Skeletal muscle satellite cell (primary cell): ENCODE results near the gene EGR4. TPM values are rescaled to one million over a fixed set of nuclear protein-coding genes. Genes with fewer than 3 reads are reported as not detected.

Source experiments
- H3K27me3 ChIP-seq: 2 replicates; pipeline ENCODE4 v1.7.0; 2013; ENCODE audit warnings: low read length; ENCODE audit not compliant: control insufficient read depth, insufficient read depth
- H3K36me3 ChIP-seq: 2 replicates; pipeline ENCODE4 v1.7.0; 2013; ENCODE audit warnings: mild to moderate bottlenecking, control low read depth, low read length; ENCODE audit not compliant: insufficient read depth
- H3K4me1 ChIP-seq: 2 replicates; pipeline ENCODE4 v1.7.0; 2013; ENCODE audit warnings: low read length; ENCODE audit not compliant: control insufficient read depth, insufficient read depth
- H3K4me2 ChIP-seq: 2 replicates; pipeline ENCODE4 v1.7.0; 2013; ENCODE audit warnings: mild to moderate bottlenecking, low read length
- H3K4me3 ChIP-seq: 2 replicates; pipeline ENCODE4 v1.7.0; 2013; ENCODE audit warnings: low read length
- H3K9ac ChIP-seq: 2 replicates; pipeline ENCODE4 v1.7.0; 2013; ENCODE audit warnings: mild to moderate bottlenecking, low read depth, low read length, moderate library complexity
- H3K9me3 ChIP-seq: replicated peaks from 2 replicates; pipeline ENCODE4 v1.7.0; 2013; ENCODE audit warnings: mild to moderate bottlenecking, control low read depth, low read length
- total RNA-seq: library from RNA; depleted of rRNA; stranded (reverse); fragments of >200 nt; gene quantifications from 2 replicates; pipeline ENCODE4 v1.2.3, GENCODE V29; 2012; rRNA removed

Gene EGR4
- not detected in 2 replicates for total RNA-seq

GRCh38 chr2:73293534-73294171, at the start of gene EGR4:
Gene EGR4 (minus strand): TSS chr2:73293548. CDS start chr2:73293317, 231 bp downstream.
- Histone ChIP-seq H3K9ac (peak within 1 kb of the TSS; percentile 14), H3K27me3 (peaks cover 98% of the 10 kb centered on the region), H3K4me3 (peak within 1 kb of the TSS; percentile 59)

GRCh38 chr2:73341039-73341438, 47.7 kb upstream of the EGR4 start:
- H3K4me3 ChIP-seq: no peak overlapping the region
- no peaks in the 10 kb centered on the region for H3K36me3 ChIP-seq
- H3K4me2 ChIP-seq: no peak overlapping the region
- H3K9me3 ChIP-seq: no peaks in the 10 kb centered on the region
- no peaks in the 10 kb centered on the region for H3K4me1 ChIP-seq
- no peak overlapping the region for H3K9ac ChIP-seq
- H3K27me3 ChIP-seq: peaks cover 39% of the 10 kb centered on the region

More at GRCh38 chr2:73293534-73294171, at the start of gene EGR4:
- Histone ChIP-seq H3K4me2 (peak within 1 kb of the TSS; percentile 82), H3K9me3 (no peaks in the 10 kb centered on the region), H3K4me1 (peaks cover 5% of the 10 kb centered on the region), H3K36me3 (no peaks in the 10 kb centered on the region)

GRCh38 chr2:73339201-73339600, 45.9 kb upstream of the EGR4 start:
- Histone ChIP-seq H3K4me3 (no peak overlapping the region), H3K9me3 (no peaks in the 10 kb centered on the region), H3K36me3 (no peaks in the 10 kb centered on the region), H3K4me1 (no peaks in the 10 kb centered on the region), H3K9ac (no peak overlapping the region), H3K4me2 (no peak overlapping the region), H3K27me3 (peaks cover 32% of the 10 kb centered on the region)

GRCh38 chr2:73337828-73338227, 44.5 kb upstream of the EGR4 start:
- no peak overlapping the region for H3K9ac ChIP-seq
- no peaks in the 10 kb centered on the region for H3K36me3 ChIP-seq
- H3K4me1 ChIP-seq: no peaks in the 10 kb centered on the region
- no peaks in the 10 kb centered on the region for H3K9me3 ChIP-seq
- H3K4me3 ChIP-seq: no peak overlapping the region
- H3K4me2 ChIP-seq: no peak overlapping the region
- H3K27me3 ChIP-seq: peaks cover 42% of the 10 kb centered on the region

- Histone ChIP-seq H3K4me3 (no peak overlapping the region), H3K4me2 (no peak overlapping the region), H3K27me3 (peaks cover 34% of the 10 kb centered on the region), H3K36me3 (no peaks in the 10 kb centered on the region), H3K4me1 (no peaks in the 10 kb centered on the region), H3K9me3 (no peaks in the 10 kb centered on the region), H3K9ac (no peak overlapping the region)
Observed at GRCh38 chr2:73334620-73335019, 41.3 kb upstream of the EGR4 start.

- Histone ChIP-seq H3K4me2 (no peak overlapping the region), H3K9ac (no peak overlapping the region), H3K4me3 (no peak overlapping the region), H3K4me1 (no peaks in the 10 kb centered on the region), H3K36me3 (no peaks in the 10 kb centered on the region), H3K27me3 (peaks cover 40% of the 10 kb centered on the region), H3K9me3 (no peaks in the 10 kb centered on the region)
Observed at GRCh38 chr2:73334045-73334444, 40.7 kb upstream of the EGR4 start.

- peaks cover 42% of the 10 kb centered on the region for H3K27me3 ChIP-seq
- no peaks in the 10 kb centered on the region for H3K36me3 ChIP-seq
Observed at GRCh38 chr2:73333564-73333963, 40.2 kb upstream of the EGR4 start.

GRCh38 chr2:73324126-73324725, 30.9 kb upstream of the EGR4 start:
- Histone ChIP-seq H3K4me3 (no peak overlapping the region), H3K36me3 (no peaks in the 10 kb centered on the region), H3K9me3 (no peaks in the 10 kb centered on the region), H3K27me3 (peaks cover 65% of the 10 kb centered on the region), H3K4me1 (no peaks in the 10 kb centered on the region), H3K9ac (no peak overlapping the region), H3K4me2 (no peak overlapping the region)

More at GRCh38 chr2:73333564-73333963, 40.2 kb upstream of the EGR4 start:
- Histone ChIP-seq H3K4me1 (no peaks in the 10 kb centered on the region), H3K4me2 (no peak overlapping the region), H3K9ac (no peak overlapping the region), H3K9me3 (no peaks in the 10 kb centered on the region), H3K4me3 (no peak overlapping the region)

GRCh38 chr2:73323551-73323950, 30.2 kb upstream of the EGR4 start:
- Histone ChIP-seq H3K9me3 (no peaks in the 10 kb centered on the region), H3K4me3 (no peak overlapping the region), H3K27me3 (peaks cover 65% of the 10 kb centered on the region), H3K36me3 (no peaks in the 10 kb centered on the region), H3K4me2 (no peak overlapping the region), H3K9ac (no peak overlapping the region), H3K4me1 (no peaks in the 10 kb centered on the region)

- no peak overlapping the region for H3K9ac ChIP-seq
- no peaks in the 10 kb centered on the region for H3K36me3 ChIP-seq
- no peaks in the 10 kb centered on the region for H3K4me1 ChIP-seq
- peaks cover 56% of the 10 kb centered on the region for H3K27me3 ChIP-seq
- no peak overlapping the region for H3K4me2 ChIP-seq
- no peaks in the 10 kb centered on the region for H3K9me3 ChIP-seq
- no peak overlapping the region for H3K4me3 ChIP-seq
Observed at GRCh38 chr2:73314441-73314840, 21.1 kb upstream of the EGR4 start.

- Histone ChIP-seq H3K36me3 (no peaks in the 10 kb centered on the region), H3K4me2 (no peak overlapping the region), H3K9ac (no peak overlapping the region), H3K4me3 (no peak overlapping the region), H3K27me3 (peaks cover 53% of the 10 kb centered on the region), H3K9me3 (no peaks in the 10 kb centered on the region), H3K4me1 (no peaks in the 10 kb centered on the region)
Observed at GRCh38 chr2:73307720-73308119, 14.4 kb upstream of the EGR4 start.

- Histone ChIP-seq H3K9me3 (no peaks in the 10 kb centered on the region), H3K4me3 (no peak overlapping the region), H3K27me3 (peaks cover 63% of the 10 kb centered on the region), H3K4me2 (no peak overlapping the region), H3K9ac (no peak overlapping the region), H3K36me3 (no peaks in the 10 kb centered on the region), H3K4me1 (no peaks in the 10 kb centered on the region)
Observed at GRCh38 chr2:73301636-73302035, 8.3 kb upstream of the EGR4 start.
